IPS DF 19.7 (cell line): Measurements from ENCODE around the gene TAS2R41.
"Not testable (repeated sequence)": the region's sequence is repeated elsewhere in the genome, so short reads cannot be mapped to it uniquely, and the experiment has no call there.

Experiments
- DNase-seq: peaks from one replicate; pipeline ENCODE4 v3.0.0-alpha.2; 2013; ENCODE audit warnings: low read depth, low spot score

Gene TAS2R41

GRCh38 chr7:143456992-143457793, 20.5 kb upstream of the TAS2R41 start:
- no peak for DNase-seq

GRCh38 chr7:143458263-143458662, 19.4 kb upstream of the TAS2R41 start:
- no peak for DNase-seq

- no peak for DNase-seq
These were observed 19.0 kb upstream of the TAS2R41 start for GRCh38 chr7:143458681-143459080.

GRCh38 chr7:143459359-143459758, 18.3 kb upstream of the TAS2R41 start:
- DNase-seq = no peak

- DNase-seq = no peak
These were observed 17.2 kb upstream of the TAS2R41 start for GRCh38 chr7:143460271-143460979.

GRCh38 chr7:143462045-143462444, 15.6 kb upstream of the TAS2R41 start:
- no peak for DNase-seq

- no peak for DNase-seq
These were observed 14.1 kb upstream of the TAS2R41 start for GRCh38 chr7:143463556-143463955.

- DNase-seq = no peak
These were observed 13.7 kb upstream of the TAS2R41 start for GRCh38 chr7:143463957-143464356.

GRCh38 chr7:143467724-143468123, 9.9 kb upstream of the TAS2R41 start:
- no peak for DNase-seq

GRCh38 chr7:143472071-143472689, 5.5 kb upstream of the TAS2R41 start:
- not testable (repeated sequence) for DNase-seq

GRCh38 chr7:143479055-143479766, 1.5 kb downstream of the TAS2R41 start:
- no peak for DNase-seq

GRCh38 chr7:143480501-143480900, 2.8 kb downstream of the TAS2R41 start:
- no peak for DNase-seq

- DNase-seq = no peak
These were observed 6.4 kb downstream of the TAS2R41 start for GRCh38 chr7:143484119-143484518.

- DNase-seq = no peak
These were observed 7.4 kb downstream of the TAS2R41 start for GRCh38 chr7:143485094-143485493.

GRCh38 chr7:143485500-143485899, 7.8 kb downstream of the TAS2R41 start:
- DNase-seq = no peak

GRCh38 chr7:143486266-143486665, 8.6 kb downstream of the TAS2R41 start:
- not testable (repeated sequence) for DNase-seq

GRCh38 chr7:143487061-143487460, 9.4 kb downstream of the TAS2R41 start:
- DNase-seq = no peak

- no peak for DNase-seq
These were observed 9.9 kb downstream of the TAS2R41 start for GRCh38 chr7:143487566-143487965.

GRCh38 chr7:143490717-143491306, 13.1 kb downstream of the TAS2R41 start:
- no peak for DNase-seq

- DNase-seq = no peak
These were observed 14.4 kb downstream of the TAS2R41 start for GRCh38 chr7:143492043-143492471.
